ENCODE data around the gene RFC3.

DNA sequence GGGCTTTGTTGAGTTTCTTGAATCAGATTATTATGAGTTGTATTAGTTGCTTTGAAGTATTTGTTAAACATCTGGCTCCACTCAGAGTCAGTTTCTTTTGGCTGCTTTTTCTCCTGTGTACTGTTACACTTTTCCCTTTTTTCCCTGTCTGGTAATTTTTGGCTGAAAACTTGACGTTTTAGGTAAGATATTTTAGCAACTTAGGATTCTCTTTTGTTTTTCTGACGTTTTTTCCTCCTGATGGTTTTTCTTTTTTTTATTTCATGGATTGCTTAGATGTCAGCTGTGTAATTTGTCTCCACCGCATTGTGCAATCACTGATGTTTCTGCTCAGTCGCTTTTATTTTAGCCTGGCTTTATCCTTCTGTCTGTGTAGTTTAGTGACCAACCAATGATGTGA is 20.7 kb downstream of the RFC3 start:
- no peak for TF ChIP-seq CTCF (IDR thresholded peaks at IDR 0.05)
- no peak for TF ChIP-seq POLR2A (IDR thresholded peaks at IDR 0.05; ENCODE audit: low read depth)

All from esophagus muscularis mucosa (tissue), 3 donors.